ENCODE measurements around the gene MSI2.

The MSI2 gene

DNA sequence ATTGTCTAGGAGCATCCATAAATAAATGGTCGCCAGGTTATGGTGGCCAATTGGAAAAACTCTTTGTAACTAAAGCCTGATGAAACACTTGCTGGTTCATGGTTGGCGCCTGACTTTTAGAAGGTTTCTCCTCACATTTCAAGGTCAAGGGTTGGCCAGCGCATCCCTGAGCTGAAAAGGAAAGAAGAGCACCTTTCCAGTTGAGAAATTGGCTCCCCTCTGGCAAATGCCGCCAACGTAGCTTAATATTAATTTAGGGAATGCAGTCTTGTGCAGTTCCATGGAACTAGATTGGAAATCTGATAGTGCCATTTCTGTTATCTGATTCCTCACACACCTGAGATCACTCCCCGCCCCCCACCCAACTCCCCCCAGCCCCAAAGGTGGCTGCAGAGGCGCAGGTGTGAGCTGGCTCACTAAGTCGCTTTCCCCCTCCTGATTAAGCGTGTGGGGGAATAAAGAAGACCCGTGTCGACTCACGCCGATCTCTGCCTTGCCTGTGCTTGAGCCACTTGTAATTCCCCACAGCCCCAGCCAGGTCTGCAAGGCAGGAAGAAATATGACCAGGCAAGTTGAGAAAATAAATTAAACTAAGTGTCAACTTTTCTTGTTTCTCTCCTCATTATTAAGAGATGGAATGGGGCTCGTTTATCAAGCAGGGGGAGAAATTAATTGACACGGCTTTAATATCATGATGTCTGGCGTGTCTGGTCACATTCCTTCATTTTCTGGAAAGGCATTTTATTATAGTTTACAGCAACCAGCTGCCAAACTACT, 331.1 kb downstream of the MSI2 start:
- DNase-seq, result no peak

DNA sequence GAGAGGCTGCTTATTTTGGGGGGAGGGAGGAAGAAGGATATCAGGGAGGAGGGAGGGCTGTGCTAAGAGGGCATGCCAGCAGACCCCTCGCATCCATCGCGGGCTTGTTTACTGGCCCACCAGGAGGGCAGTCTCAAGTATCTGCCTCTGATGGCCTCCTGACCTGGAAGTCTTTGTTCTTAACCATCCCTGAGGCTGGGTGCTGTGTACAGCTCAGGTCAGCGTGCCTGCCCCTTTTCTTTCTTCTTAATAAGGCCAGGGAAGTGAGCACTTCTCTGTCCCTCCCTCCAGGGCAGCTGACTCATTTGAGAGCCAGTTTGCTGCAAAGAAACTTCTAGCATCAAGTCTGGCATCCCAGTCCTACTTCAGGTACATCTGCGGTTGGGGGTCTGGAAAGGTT, 331.8 kb downstream of the MSI2 start:
- DNase-seq, result no peak

DNA sequence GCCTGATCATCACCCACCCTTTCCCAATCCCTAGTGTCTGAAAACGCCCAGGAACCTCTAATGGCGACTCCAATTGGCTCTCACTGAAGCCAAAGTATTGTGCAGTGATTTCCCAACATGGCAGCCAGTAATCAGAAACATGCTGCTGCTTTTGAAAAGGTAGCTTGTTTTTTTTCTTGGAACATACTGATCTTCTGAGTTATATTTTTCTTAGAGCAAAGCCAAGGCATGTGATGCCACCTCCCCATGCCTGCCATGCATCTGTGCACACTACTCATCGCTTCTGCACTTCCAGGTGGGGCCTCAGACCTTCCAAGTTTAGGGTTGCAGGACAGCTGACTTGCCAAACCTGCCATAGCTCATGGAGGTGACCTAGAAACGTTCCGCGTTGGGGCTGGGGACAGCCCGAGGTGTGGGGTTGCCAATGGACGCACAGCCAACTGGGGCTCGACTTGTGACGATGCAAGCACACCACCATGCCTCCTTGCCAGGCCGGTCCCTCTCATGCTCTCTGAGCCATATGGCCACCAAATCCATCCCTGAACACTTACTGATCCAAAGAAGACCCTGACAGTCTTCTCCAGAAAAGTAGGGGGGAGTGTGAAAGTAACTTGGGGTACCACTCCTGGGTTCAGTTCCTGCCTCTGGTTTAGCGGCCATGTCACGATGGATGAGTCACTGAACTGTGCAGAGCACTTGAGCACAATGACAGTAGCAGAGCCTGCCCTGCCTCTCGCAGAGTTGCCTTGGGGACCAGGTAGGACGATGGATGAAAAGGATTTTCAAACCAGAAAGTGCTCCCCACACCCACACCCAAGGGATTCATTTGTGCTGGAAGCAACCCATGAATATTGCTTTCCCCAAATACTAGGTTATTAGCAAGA, 333.1 kb downstream of the MSI2 start:
- no peak for DNase-seq

DNA sequence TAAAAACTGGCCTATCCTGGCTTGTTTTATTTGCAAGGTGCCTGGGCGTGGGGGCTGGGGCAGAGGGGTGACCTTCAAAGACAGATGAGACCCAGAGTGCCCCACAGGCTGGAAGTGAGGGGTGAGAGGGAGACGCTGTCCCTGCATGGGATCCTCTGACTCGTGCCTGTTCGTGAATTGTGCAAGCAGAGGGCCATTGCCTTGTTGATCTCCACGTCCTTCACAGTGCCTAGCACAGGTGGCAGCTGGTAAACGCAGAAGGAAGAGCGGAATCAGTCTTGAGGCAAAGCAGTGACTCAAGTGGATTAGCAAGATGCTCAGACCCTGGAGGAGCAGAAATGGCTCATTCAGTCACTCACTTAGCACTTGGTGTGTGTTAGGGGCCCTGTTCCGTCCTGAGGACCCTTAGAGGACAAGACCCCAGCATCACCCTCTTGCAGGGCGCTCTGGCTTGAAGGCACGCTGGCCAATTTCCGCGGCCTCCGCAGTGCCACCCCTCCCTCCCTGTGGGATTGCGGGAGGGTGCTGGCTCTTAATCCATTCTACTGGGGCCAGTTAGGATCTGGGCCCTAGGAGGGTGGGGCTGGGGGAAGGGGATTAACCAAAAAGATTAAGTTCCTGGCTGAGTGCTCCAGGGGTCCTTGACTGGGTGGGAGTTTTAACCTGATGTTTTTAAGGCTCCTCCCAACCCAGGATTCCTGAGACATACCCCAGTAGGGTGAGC, 337.6 kb downstream of the MSI2 start:
- no peak for DNase-seq

DNA sequence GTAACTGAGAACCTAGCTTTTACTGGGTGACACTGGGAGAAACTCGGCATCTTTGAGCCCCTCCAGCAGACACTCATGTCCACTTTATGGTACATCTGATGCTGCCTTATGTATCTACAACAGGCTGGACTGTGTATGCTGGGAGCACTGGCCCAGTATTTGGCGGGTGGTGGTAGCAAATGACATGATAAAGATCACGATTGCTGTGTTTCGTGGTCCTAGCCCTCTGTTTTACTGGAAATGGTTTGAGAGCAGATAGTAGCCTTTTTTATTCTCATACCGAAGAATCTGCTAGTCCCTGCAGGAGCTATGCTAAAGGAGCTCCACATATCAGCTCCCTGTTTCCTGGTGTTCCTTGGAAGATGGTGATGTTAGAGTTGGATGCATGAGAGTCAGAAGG, 338.4 kb downstream of the MSI2 start:
- no peak for DNase-seq

DNA sequence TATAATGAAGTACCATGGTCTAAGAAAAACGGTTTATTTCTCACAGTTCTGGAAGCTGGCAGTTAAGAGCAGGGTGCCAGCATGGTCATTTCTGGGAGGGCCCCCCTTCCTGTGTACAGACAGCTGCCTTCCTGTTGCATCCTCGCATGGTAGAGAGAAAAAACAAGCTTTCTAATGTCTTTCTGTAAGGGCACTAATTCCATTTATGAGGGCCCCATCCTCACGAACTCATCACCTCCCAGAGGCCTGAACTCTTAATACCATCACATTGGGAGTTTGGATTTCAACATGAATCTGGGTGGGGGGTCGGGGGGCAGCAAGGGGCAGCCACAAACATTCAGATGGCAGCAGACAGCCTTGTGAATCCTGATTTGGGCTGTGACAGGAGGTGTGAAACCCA, 339.1 kb downstream of the MSI2 start:
- DNase-seq, result no peak

DNA sequence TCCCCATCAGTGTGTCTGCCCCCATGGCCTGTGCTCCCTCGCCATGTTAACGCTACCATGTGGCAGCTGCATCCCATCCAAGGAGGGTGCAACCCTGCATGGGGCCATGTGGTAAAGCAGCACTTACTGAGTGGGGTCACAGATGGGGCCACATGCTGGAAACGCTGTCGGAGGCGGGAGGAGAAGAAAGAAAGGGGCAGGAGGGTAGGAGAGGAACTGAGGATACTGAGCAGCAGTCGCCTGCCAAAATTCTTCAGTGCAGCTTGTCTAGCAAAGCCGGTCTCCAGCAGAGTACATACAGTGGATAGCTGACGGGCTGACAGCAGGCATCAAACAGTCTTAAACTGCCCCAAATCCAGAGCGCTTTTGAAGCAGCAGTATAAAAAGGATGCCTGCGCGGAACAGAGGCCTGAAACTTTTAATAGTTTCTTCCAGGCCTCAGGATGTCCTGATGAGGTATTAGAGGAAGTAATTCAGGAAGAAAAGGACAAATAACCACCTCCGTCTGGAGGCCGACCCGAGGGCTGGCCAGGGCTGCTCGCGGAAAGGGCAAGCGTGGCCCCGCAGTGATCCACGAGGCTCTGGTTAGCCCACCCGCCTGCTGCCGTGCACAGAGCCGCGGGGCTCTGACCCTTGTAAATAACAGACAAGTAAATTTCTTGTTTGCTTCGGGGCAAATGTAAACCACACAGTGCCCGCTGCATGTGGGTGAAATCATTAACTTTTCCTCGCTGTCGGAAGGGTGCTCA, 339.8 kb downstream of the MSI2 start:
- no peak for DNase-seq

DNA sequence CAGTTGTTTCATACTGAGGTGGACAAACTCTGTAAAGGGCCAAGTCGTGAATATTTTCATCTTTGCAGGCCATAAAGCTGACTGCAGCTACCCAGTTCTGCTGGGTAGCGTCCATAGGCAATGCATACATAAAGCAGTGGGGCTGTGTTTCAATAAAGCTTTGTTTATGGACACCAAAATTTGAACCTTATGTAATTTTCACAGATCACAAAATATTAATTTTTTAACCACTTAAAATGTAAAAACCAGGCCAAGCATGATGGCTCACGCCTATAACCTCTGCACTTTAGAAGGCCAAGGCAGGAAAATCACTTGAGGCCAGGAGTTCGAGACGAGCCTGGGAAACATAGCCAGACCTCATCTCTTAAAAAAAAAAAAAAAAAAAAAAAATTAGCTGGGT, 340.8 kb downstream of the MSI2 start:
- DNase-seq, result no peak

DNA sequence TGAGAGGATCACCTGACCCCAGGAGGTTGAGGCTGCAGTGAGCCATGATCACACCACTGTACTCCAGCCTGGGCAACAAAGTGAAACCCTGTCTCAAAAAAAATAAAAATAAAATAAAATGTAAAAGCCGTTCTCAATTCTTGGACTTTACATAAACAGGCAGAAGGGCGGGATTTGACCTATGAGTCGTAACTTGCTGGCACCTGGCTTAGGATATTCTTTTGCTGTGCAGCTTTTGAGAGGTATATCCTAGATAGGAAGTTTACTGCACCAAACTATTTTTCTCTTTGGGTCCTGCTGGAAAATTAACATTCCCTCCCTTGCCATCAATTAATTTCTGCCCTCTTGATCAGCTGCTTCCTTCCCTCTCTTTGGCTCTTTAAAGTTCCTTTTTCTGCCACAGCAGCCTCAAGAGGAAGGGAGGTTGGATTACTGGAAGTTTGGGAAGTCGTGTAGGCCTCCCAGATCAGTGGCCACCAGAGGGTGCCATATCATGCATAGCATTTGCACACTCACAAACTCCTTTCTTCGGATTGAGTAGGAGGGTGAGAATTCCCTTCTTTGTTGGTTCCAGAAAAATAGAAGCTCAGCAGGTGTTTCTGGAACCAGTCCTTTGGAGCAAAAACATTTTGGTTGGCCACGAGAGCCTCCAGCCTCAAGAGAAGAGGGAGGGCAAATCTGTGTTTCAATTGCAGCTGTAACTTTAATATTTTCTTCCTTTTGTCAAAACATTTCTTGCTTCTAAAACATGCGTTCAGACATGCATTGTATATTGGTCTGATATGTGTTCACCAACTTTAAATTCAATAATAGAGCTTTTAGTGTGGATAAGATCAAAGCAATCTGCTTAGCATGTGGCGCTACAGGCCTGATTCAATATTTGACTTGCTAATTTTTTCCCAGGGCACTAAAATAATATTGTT, 341.5 kb downstream of the MSI2 start:
- peak in 47 of 56 donors; percentile 20 to 89 (median 56) for DNase-seq

DNA sequence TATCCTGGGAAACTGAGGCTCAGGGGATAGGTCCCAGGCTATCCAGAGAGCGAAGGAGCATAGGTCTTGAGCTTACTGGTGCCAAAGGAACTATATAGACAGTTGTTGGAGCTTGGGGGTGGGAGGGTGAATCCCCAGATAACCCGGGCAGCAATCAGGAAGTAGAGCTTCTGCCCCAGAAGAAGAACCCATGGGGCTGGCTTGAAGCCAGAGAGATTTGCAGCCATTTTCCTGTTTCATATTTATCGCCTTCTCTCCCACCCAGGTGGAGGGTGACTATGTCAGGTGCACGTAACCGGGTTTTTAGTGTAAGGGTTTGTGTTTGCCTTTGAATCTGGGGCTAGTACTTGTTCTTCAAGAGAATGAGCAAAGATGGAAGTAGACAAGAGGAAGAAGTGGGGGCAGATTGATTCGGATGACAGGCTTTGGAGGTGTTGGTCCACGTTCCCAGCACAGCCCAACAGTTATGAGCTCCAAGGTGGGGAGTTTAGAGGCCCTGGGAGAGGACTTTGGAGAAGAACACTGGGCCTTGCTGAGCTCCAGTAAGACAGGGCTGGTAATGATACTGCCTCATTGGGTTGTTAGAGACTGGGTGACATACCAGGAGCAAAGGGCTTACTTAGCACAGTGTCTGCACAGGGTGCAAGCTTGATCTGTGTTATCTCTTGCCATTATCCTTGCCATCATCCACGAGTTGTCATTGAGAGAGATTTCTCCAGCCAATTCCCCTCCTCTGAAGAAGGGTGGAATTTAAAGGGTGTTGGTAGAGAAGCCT, 343.1 kb downstream of the MSI2 start:
- no peak for DNase-seq

DNA sequence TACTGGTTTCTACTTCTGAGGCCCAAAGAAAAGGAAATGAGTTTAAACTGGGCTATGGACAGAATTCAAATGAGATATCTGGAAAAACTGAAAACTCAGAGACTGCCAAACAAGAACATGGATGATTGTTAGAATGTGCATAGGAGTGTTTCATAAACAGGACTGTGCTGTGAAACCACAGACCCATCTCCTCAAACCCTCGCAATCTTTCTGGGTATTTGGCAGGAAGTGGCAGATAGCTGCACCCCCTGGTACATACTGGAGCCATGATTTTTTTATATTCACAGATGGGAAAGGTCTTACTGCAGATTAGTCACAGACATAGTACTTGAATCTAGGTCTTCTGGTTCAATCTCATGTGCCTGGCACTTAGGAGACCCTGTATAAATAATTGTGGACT, 343.8 kb downstream of the MSI2 start:
- DNase-seq, result no peak

DNA sequence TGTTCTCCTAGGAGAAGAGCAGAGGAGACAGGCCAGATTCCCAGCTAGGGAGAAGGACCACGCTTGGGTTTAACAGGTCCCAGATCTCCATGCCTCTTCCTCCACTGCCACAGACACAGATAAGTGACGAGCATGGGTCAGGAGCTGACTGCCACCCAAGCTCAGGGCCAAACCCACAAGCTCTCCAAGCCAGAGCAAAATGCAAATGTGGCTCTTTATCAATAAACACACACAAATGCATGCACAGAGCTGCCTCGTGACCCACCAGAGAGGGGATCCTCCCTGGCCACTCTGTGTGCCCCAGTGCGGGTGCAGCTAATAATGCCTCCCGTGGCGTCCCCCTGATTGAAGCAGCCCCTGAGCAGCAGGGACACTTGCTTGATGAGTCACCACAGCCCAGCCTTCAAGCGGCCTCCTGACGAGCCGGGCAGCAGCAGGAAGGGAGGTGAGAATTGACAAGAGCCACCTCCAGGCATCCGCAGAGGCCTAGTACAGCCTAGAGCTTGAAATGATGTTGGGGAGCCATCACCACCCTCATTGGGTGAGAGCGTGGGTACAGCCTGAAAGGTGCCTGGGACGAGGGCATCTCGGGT, 344.9 kb downstream of the MSI2 start:
- DNase-seq, result no peak

DNA sequence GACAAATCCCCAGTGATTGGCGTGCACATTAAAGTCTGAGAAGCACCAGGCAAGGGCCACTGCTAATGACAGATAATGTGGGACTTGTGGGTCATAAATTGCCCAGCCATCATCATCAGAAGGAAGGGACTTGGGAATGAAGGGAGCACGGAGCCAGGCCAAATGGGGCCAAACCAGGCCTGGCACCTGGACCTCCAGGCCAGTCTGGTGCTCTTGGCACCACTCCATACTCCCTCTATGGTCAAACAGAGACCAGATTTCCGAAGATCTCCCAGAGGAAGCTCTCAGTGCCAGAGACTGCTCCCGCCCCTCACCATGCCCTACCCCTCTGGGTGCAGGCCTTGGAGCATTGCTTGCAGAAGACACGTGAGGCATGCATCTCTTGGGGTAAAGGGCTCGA, 346.6 kb downstream of the MSI2 start:
- DNase-seq, result no peak

DNA sequence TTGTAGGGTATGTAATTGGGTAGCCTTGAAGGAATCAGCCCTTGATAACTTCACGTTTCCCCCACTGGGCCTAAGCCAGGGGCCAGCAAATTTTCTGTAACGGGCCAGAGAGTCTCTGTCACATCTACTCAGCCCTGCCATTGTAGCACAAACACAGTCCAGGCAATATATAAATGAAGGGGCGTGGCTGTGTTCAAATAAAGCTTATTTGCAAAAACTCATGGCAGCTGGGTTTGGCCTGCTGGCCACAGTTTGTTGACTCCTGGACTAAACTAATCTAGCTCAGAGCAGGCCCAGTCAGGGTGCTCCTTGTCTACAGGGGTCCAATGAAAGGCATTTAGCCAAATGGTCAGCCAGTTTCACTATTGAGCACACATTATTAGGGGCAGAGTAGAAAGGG, 347.2 kb downstream of the MSI2 start:
- DNase-seq, result no peak

DNA sequence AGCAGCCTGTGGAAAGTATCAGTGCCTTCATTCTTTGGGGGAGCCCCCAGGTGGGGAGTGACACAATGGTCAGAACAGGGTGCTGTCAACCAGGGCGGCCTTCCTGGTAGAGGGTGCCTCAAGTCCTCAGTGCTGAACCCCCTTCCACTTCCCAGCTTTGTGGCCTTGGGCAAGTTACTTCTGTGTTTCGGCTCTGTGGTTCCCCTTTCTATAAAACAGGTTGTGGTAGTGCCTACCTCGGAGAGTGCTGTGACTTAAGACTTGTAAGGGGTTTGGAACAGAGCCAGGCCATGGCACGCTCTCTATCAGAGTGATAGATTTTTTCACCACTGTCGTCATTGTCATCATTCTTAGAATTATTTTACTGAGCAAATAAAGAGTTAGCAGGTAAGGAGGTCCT, 347.7 kb downstream of the MSI2 start:
- DNase-seq, result no peak

DNA sequence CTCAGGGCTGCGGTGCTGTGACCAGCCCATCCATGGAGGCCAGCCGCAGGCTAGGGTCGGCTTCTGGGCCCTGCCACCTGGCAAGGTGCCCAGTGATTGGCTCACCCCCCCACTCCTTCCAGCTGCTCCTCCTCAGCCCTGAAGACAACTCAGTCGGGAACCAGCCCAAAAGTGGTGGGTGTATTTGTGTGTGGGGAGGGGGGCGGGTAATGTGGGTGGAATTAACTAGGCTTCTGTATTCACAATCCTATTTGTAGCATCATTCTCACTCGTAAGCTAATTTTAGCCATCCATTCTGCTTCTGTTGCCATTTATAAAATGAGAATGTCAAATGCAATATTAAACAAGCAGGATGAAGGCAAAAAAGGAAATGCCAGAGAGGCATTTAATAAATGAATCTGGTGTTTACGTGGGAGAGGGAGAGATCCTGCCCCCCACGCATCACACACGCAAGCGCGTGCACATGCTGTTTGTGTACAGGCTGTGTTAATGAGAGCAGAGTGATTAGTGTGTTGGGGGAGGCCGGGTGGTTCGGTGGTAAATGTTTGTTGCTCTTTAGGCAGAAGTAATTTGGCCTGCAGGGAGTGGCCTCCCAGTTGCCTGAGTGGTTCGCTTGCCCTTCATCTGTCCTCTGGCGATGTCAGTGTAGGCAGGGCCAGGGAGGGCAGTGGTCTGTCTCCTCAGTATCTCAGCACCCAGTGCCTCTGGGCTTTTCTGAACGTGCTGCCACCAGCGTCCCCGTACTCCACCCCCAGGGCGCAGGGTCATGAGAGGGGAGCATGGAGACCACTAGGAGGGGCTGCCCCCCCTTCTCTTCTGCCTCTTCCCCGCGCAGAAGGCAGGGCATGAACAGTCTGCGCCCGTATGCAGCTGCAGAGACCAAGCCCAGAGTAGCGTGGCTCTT, 348.7 kb downstream of the MSI2 start:
- DNase-seq, result peak in 39 of 56 donors; percentile 9 to 80 (median 38)

DNA sequence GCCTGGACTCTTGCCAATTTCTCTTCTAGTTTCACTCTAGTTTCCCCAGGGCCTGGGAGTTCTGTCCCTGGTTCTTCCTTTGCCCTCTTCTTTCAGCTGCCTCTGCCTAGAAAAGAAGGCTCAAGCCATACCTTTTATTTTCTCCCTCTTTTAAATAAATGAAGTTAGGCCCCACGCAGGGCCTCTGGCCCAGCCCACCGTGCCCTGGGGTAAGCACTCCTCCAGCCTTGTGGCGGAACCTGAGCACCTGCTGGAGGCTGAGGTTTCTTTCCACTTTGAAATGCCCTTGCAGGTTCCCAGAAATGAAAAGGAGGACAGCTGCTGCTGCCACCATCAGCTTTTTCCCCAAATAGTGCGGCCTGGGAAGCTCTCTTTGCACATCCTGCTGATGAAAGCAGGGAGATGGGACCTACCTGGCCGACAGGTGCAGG, 349.4 kb downstream of the MSI2 start:
- DNase-seq, result no peak

Measured in nucleus accumbens (tissue), 56 donors.